ENCODE measurements around the gene FABP7.

DNA sequence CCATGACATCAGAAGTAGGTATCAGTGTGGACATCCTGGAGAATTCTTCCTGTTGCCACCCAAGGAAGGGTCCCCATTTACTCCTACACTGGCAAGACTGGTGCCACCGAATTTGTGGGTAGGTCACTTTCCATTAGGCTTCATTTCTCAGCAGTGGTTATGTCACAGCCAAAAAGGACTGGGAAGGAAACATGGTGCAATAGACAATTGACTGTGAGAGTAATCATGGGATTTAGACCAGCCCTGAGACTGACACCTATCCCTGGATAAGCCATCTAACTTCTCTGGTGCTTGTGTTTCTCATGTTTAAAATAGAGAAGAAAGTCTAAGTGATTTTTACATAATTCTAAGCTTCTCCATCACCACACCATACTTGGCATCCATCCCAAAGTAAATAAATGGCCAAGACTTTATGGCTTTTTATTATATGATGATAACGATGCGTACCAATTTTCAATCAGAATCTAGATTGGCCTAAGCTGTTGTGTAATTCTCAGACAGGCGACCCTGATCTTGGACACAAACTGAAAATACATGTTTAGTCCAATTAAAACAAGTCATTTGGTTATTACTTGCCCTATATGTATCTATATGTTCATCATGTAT, 19.7 kb downstream of the FABP7 start:
- TF ChIP-seq, protein P1, sequence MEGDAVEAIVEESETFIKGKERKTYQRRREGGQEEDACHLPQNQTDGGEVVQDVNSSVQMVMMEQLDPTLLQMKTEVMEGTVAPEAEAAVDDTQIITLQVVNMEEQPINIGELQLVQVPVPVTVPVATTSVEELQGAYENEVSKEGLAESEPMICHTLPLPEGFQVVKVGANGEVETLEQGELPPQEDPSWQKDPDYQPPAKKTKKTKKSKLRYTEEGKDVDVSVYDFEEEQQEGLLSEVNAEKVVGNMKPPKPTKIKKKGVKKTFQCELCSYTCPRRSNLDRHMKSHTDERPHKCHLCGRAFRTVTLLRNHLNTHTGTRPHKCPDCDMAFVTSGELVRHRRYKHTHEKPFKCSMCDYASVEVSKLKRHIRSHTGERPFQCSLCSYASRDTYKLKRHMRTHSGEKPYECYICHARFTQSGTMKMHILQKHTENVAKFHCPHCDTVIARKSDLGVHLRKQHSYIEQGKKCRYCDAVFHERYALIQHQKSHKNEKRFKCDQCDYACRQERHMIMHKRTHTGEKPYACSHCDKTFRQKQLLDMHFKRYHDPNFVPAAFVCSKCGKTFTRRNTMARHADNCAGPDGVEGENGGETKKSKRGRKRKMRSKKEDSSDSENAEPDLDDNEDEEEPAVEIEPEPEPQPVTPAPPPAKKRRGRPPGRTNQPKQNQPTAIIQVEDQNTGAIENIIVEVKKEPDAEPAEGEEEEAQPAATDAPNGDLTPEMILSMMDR (conservative IDR thresholded peaks at IDR 0.05; ENCODE audit: low read depth, low read length), result no peak
- no peak for TF ChIP-seq EZH2 (IDR thresholded peaks at IDR 0.05; ENCODE audit: borderline replicate concordance, low read depth, low read length, poor library complexity, severe bottlenecking)
